Measurements from ENCODE around the gene DLGAP1. TPM values are rescaled to one million over a fixed set of nuclear protein-coding genes. Genes with fewer than 3 reads are reported as not detected.
"Not testable (repeated sequence)": the region's sequence is repeated elsewhere in the genome, so short reads cannot be mapped to it uniquely, and the experiment has no call there.

DLGAP1 gene
- polyA plus RNA-seq, 1 donor from 2014 or later, result 4.5 TPM

DNA sequence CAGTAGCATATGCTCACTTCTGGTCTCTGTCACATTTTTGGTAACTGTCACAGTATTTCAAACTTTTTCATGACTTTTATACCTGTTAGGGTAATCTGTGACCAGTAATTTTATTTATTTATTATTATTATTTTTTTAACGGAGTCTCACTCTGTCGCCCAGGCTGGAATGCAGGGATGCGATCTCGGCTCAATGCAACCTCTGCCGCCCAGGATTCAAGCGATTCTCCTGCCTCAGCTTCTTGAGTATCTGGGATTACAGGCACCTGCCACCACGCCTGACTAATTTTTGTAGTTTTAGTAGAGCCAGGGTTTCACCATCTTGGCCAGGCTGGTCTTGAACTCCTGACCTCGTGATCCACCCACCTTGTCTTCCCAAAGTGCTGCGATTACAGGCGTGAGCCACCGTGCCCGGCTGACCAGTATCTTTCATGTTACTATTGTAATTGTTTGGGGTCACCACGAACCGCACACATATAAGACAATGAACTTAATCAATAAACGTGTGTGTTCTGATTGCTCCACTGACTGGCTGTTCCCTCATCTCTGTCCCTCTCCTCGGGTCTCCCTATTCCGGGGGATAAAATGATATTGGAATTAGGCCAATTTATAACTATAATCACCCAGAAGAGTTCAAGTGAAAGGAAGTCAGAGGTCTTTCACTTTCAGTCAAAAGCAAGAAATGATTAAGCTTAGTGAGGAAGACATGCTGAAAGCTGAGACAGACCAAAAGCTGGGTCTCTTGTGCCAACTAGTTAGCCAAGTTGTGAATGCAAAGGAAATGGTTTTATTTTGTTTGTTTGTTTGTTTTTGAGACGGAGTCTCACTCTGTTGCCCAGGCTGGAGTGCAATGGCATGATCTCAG, 982.2 kb downstream of the DLGAP1 start:
- H3K36me3 ChIP-seq (ENCODE audit: insufficient read depth, low read length), result no peaks in the 10 kb centered on the region
- no peaks in the 10 kb centered on the region for H3K27me3 ChIP-seq (ENCODE audit: insufficient read depth, low read depth, low read length)
- H3K4me2 ChIP-seq (ENCODE audit: low read length), result no peak overlapping the region
- H3F3A ChIP-seq (ENCODE audit: insufficient read depth, low read length, poor library complexity, severe bottlenecking), result no peaks in the 10 kb centered on the region
- no peaks in the 10 kb centered on the region for H4K20me1 ChIP-seq (ENCODE audit: insufficient read depth)
- no peaks in the 10 kb centered on the region for H3K79me2 ChIP-seq (replicated peaks; ENCODE audit: insufficient read depth, low read length)
- H3K9me3 ChIP-seq (ENCODE audit: low read length), result no peaks in the 10 kb centered on the region
- H3K9ac ChIP-seq (ENCODE audit: low read length), result no peak overlapping the region
- no peak for TF ChIP-seq REST (IDR thresholded peaks at IDR 0.05; ENCODE audit: borderline replicate concordance)
- TF ChIP-seq TAF1 (IDR thresholded peaks at IDR 0.05; ENCODE audit: low read depth), result no peak
- no peak for TF ChIP-seq POLR2AphosphoS5 (IDR thresholded peaks at IDR 0.05)
- TF ChIP-seq RAD21 (conservative IDR thresholded peaks at IDR 0.05), result no peak
- TF ChIP-seq SMC3 (conservative IDR thresholded peaks at IDR 0.05; ENCODE audit: poor library complexity), result no peak
- no peak for TF ChIP-seq EP300 (conservative IDR thresholded peaks at IDR 0.05; ENCODE audit: poor library complexity, severe bottlenecking)
- TF ChIP-seq MXI1 (conservative IDR thresholded peaks at IDR 0.05; ENCODE audit: poor library complexity, severe bottlenecking), result no peak
- TF ChIP-seq, protein P1, sequence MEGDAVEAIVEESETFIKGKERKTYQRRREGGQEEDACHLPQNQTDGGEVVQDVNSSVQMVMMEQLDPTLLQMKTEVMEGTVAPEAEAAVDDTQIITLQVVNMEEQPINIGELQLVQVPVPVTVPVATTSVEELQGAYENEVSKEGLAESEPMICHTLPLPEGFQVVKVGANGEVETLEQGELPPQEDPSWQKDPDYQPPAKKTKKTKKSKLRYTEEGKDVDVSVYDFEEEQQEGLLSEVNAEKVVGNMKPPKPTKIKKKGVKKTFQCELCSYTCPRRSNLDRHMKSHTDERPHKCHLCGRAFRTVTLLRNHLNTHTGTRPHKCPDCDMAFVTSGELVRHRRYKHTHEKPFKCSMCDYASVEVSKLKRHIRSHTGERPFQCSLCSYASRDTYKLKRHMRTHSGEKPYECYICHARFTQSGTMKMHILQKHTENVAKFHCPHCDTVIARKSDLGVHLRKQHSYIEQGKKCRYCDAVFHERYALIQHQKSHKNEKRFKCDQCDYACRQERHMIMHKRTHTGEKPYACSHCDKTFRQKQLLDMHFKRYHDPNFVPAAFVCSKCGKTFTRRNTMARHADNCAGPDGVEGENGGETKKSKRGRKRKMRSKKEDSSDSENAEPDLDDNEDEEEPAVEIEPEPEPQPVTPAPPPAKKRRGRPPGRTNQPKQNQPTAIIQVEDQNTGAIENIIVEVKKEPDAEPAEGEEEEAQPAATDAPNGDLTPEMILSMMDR (IDR thresholded peaks at IDR 0.05; ENCODE audit: poor library complexity, severe bottlenecking), result no peak
- no peak for TF ChIP-seq EZH2 (IDR thresholded peaks at IDR 0.05; ENCODE audit: borderline replicate concordance, insufficient read depth, low read length, poor library complexity, severe bottlenecking)
- H3K9me2 ChIP-seq (ENCODE audit: insufficient read depth, low read length), result no peaks in the 10 kb centered on the region
- no peak overlapping the region for H2AFZ ChIP-seq (ENCODE audit: low read depth, low read length)
- no peak overlapping the region for H3K4me3 ChIP-seq (ENCODE audit: low read length)
- no peak overlapping the region for H3K27ac ChIP-seq (ENCODE audit: low read length)

DNA sequence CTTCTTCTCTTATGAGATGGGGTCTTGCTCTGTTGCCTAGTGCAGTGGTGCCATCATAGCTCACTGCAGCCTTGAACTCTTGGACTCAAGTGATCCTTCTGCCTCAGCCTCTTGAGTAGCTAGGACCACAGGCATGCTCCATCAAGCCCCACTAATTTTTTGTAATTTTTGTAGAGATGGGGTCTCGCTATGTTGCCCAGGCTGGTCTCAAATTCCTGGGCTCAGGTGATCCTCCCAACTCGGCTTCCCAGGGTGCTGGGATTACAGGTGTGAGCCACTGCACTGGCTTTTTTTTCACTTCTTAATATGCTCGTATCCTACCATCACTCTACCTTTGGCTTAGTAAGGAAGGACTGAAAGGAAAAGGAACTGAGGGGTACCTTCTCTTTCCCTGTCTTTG, 983.0 kb downstream of the DLGAP1 start:
- not testable (repeated sequence) for H3K36me3 ChIP-seq (ENCODE audit: insufficient read depth, low read length)

More for the DNA sequence above, 983.0 kb downstream of the DLGAP1 start:
- not testable (repeated sequence) for H3K79me2 ChIP-seq (replicated peaks; ENCODE audit: insufficient read depth, low read length); H3K27me3 ChIP-seq (ENCODE audit: insufficient read depth, low read depth, low read length); H3K9me3 ChIP-seq (ENCODE audit: low read length); H3K9me2 ChIP-seq (ENCODE audit: insufficient read depth, low read length); H3K9ac ChIP-seq (ENCODE audit: low read length); H4K20me1 ChIP-seq (ENCODE audit: insufficient read depth); H3K4me3 ChIP-seq (ENCODE audit: low read length); H2AFZ ChIP-seq (ENCODE audit: low read depth, low read length); H3K27ac ChIP-seq (ENCODE audit: low read length); H3F3A ChIP-seq (ENCODE audit: insufficient read depth, low read length, poor library complexity, severe bottlenecking); H3K4me2 ChIP-seq (ENCODE audit: low read length)

Measured in neural cell (in vitro differentiated cells).